ENCODE data around the gene EFCAB7.
A peak's percentile ranks its signal among the peaks of the same experiment; 100 is the strongest.

EFCAB7 gene, protein sequence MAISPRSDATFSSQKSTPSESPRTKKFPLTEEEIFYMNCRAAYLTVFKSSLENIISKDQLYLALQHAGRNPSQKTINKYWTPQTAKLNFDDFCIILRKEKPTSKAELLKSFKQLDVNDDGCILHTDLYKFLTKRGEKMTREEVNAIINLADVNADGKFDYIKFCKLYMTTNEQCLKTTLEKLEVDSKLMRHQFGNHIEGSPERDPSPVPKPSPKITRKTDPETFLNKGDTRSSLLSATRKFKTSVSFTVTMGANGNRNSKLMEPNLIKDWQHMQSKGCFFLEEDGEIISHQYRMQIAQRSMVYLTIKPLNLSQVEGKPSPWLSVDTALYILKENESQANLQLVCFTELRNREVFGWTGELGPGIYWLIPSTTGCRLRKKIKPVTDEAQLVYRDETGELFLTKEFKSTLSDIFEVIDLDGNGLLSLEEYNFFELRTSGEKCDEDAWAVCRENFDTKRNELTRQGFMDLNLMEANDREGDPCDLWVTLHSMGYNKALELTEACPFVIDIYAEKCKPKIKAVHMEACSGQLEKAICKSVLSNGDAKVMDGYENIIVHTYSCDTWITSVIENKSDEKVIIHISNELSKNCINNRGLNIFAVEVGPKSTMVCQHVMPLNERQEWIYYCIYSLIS

DNA sequence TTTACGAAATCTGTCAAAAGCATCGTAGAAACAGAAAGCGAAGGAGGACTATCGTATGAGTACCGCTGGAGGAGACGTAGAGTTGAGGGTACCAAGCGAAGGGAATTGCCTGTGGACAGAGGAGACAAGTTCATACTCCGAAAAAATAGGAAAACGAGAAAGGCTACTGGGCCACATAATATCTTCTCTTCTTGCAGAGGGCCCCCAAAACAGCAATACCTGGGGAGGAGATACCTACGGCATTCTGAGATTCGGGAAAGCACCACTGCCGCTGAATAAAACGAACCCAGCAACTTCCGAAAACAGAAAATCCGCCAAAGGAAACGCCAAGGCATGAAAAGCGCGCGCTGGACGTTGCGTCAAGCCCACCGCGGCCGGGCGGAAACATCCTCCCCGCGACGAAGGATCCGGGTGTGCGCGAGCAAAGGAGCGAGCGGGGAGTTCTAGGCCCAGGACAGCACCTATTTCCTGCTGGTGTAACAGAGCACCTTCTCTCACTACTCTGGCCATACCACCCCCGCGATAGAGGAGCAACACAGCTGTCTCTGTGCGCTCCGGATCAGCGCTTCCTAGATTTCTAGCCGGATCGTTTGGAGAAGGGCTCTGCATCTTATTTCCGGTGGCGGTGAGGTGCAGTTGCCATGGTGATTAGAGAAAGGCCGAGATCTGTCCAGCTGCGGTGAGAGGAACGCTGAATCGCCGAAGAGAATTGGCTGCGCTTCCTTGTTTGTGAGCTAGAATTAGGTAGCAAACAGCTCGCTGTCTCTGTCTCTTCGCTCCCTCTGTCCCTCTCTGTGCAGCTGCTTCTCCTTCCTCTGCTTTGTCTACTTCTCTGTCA lies at the start of gene EFCAB7, which contains the start of gene ITGB3BP:
EFCAB7 (plus strand) TSS at position 635 of the 838 bp plus-strand sequence. CDS start 2,048 bp downstream, outside the sequence.
ITGB3BP (minus strand) TSS at position 335 of the 838 bp plus-strand sequence; CDS start at position 243, 92 bp downstream.
- peak; percentile 76 for DNase-seq

DNA sequence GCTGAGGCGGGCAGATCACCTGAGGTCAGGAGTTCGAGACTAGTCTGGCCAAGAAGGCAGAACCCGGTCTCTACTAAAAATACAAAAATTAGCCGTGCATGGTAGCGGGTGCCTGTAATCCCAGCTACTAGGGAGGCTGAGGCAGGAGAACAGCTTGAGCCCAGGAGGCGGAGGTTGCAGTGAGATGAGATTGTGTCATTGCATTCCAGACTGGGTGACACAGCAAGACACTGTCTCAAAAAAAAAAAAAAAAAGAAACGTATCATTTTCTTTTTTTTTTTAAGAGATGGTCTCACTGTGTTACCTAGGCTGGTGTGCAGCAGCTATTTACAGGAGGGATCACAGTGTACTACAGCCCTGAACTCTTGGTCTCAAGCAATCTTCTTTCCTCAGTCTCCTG lies 47.6 kb upstream of the EFCAB7 start:
- DNase-seq: no peak

DNA sequence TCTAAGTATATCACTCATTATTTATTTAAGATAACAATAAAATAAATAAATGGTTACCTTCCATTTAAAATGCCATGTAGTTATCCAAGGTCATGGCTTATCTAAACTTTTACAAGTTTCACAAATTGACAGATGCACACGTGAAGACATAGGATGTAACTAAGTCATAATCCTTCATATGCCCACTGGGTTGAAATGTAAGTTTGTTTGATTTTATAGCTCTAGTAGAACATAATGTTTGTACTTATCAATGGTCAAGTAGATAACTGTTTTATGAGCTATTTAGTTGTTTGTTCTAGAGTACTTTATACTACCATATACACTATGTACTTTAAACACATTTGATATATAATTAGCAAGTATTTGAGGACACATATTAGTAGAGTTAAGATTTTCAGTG lies 43.3 kb upstream of the EFCAB7 start:
- DNase-seq: no peak

DNA sequence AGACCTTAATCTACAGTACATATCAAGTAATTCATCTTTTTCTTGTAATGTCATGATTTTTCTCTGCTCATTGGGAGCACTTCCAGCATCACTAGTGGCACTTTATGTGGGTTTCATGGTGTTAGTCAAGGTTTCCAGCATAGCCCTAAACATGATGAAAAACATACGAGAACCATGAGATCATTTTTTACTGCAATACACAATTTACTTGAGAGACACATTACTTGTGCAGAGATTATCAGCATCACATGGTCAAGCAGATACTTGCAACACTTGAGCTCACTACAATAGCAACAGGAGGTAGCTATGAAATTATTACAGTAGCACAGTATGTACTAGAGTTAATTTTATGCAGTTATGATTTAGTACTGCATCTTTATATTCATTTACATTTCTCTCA lies 36.7 kb upstream of the EFCAB7 start:
- no peak for DNase-seq

DNA sequence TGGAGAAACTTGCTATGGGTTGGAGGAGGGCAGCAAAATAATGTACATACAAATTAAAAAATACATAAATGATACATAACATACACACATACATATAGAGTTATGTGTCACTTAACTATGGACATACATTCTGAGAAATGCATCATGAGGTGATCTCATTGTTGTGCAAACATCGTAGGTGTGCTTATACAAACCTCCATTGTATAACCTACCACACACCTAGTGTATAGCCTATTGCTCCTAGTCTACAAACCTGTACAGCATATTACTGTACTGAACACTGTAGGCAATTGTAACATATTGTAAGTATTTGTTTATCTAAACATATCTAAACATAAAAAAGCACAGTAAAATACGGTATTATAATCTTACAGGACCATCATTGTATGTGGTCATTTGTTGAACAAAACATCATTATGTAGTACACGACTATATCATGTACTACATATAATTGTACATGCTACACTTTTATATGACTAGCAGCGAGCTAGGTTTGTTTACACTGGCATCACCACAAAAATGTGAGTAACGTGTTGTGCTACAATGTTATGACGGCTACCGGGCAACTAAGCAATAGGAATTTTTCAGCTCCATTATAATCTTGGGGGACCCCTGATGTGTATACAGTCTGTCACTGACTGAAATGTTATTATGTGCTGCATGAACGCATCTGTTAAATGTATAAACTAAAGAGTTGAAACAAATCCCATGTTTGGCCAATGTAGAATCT lies 35.8 kb upstream of the EFCAB7 start:
- no peak for DNase-seq

DNA sequence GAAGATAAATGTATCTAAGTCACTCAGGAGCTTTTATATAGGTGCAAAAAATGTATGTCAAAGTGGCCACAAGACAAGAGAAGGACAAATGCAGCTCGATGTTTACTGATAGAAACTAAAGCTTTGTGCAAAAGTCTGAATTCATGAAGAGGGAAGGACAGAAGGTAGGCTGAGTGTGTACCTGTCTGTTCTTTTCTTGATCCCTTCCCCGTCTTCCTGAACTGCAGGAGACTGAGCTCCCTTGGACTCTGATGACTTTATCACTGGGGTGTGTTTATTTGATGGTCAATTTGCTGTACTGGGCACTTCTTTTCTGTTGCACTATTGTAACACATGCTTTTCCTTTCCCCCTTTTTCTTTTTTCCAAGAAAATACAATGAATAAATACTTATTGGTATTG lies 25.7 kb upstream of the EFCAB7 start:
- DNase-seq: no peak

DNA sequence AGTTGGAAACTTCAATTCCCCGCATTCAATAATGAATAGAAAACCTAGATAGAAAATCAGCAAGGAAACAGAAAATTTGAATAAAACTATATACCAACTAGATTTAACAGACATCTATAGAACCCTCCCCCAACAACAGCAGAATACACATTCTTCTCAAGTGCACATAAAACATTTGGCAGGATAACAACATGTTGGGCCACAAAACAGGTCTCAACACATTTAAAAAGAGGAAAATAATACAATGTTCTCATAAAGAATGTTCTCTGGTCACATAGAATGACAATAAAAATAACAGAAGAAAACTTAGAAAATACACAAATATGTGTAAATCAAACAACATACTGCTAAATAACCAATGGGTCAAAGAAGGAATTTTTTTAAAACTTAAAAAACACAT lies 25.2 kb upstream of the EFCAB7 start:
- no peak for DNase-seq

DNA sequence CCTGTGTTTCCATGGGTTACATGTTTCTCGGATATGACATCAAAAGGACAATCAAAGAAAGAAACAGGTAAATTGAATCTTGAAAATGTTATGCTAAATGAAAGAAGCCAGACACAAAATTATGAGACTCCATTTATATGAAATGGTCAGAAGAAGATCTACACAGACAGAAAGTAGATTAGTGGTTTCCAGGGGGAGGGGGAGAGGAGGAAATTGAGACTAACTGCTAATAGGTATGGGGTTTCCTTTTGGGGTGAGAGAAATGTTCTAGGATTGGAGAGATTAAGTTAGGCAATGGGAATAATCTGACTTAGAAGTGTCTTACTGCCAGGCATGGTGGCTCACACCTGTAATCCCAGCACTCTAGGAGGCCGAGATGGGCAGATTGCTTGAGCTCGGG lies 22.1 kb upstream of the EFCAB7 start:
- no peak for DNase-seq

DNA sequence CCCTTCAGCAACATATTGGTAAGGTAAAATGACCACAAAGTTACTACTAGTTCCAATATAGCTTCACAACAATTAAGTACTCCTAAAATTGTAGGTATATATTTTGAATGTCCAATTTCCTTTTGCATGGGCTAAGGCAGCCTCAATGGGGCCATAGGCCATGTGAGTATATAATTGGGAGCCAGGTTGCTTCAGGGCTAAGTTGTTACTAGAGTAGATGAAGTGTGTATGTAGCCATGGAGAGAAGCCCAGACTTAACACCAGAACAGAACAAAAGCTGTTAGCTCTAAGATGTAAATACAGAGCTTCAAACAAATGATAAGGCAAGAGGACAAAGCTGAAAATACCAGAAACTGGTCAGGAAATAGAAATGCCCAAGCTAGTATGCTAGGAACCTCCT lies 16.5 kb upstream of the EFCAB7 start:
- DNase-seq: no peak

DNA sequence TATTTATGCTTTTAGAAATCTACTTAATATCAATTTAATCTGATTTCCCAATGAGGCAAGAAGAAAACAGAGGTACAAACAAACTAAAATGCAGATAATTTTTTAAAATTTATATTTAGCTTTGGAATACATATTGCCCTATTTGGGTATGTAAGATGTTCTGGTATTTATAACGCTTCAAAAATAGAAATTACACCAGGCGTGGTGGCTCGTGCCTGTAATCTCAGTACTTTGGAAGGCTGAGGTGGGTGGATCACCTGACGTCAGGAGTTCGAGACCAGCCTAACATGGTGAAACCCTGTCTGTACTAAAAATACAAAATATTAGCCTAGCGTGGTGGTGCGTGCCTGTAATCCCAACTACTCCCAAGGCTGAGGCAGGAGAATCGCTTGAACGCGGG lies 13.6 kb upstream of the EFCAB7 start:
- DNase-seq: no peak

DNA sequence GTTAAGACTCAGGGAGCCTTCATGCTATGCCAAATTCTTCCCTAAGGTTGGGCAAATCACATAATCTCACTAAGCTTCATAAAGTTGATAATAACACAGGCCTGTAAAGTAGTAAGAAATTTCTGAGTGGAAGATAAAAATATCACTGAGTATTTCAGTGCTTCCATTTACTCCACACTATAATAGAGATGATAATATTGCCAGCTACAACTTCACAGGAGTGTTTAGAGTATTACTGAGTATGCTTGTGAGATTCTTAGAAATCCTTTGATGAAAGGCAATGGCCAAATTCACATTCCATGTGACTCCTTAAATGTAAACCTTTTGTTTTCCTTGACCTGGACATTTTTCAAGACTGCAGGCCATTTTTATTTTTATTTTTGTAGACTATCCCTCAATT lies 10.7 kb upstream of the EFCAB7 start:
- DNase-seq: no peak

DNA sequence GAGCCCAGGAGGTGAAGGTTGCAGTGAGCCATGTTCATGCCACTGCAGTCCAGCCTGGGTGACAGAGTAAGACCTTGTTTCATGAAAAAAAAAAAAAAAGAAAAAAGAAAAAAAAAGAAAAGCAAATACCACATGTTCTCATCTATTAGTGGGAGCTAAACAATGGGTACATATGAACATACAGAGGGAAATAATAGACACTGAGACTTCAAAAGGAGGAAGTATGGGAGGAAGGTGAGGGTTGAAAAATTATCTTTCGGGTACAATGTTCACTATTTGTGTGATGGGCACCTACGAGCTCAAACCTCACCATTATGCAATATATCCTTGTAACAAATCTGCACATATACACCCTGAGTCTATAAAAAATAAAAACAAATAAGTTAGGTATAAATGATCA lies 6.7 kb upstream of the EFCAB7 start:
- DNase-seq: no peak

DNA sequence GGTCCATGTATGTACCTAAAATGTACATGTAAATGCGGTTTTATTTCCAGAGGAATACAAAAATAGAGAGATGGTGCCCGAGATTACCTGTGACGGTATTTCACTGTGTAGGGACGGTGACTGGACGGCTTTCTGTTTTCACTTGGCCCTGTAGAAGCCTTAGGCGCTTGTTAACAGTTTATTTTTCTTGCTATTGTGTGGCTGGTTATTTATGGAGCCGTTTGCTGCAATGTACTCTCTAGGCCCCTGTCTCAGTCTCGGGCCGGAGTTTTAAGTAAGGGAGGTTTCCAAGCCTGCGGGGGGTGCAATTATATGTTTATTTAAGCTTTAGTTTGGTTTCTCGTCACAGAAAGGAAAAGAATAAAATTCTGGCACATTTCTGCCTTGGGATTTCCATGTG lies 413 bp downstream of the EFCAB7 start:
- no peak for DNase-seq

DNA sequence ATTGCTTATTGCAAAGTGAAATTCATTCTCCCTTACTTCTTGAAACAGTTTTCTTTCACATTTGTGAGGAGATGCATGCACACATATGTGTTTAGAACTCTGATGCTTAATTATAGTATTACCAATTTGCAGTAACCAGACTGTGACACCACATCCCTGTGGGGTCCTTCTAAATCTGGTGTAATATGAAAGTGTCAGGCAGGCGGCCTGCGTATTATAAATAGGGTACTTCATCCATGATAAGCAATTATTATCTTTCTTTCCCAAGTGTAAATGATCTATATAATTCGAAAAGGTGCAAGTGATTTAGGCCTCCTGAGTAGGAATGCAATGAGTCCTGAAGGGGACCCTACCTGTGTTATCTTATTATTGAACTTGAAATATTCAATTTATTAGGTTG lies 876 bp downstream of the EFCAB7 start:
- DNase-seq: no peak

DNA sequence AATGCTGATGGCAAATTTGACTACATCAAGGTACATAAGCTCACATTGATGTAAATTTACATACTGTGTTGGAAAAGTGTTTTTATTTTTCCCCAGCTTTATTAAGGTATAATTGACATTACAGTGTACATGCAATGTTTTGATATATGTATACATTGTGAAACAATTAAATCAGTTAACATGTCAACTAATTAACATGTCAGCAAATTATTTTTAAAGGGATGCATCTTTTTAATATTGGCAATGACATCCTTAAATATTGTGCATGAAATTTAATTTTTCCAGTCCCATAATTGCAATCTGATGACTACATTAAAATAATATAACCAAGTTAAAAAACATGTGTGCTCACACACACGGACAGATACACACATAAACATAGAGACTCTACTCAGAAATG lies 9.4 kb downstream of the EFCAB7 start:
- no peak for DNase-seq

DNA sequence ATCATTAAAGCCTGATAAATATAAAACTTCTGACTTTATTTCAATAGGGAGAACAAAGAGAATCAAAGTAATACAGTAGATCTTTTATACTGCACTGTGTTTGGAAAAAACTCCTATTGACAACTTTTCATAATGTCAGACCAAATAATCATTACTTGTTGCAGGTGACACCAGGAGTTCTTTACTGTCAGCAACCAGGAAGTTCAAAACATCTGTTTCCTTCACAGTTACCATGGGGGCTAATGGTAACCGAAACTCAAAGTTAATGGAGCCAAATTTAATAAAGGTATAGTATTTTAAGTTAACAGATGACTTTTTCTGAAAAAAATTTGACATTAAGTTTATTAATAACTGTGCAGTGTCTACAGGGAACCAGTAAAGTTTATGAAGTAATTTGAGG lies 10.6 kb downstream of the EFCAB7 start:
- no peak for DNase-seq

DNA sequence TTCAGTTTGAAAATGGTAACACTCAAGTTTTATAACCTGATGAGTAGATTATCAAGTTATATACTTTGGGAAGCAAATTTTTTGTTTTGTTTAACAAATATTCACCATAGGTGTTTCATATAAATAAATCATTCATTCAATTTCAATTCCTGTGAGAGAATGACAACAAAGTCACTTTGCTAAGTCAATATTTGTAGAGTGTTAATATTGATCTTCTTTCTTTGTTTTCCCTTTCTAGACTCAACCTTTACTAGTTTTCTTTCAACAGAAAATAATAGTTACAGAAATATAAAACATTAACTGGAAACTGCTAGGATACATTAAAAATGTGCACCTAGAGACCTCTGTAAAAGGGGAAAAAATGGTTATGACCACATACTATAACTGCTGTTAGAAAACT lies 11.1 kb downstream of the EFCAB7 start:
- no peak for DNase-seq

DNA sequence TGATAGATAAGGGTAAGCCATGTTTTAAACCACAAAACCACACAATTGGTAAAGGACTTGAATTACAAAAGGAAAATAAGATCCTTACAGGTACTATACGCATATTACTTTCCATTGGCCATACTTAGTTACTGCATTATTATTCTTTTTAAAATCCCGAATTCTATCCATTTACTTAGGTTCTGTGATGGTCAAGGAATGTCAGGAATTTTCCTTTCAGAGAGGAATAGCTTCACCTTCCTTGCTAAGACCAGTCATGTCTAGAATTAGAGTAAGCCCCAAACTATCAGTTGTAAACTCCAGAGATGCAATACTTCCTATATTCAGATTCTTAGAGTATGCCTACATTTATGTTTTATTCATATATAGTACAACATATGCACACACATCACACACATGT lies 13.7 kb downstream of the EFCAB7 start:
- DNase-seq: no peak

DNA sequence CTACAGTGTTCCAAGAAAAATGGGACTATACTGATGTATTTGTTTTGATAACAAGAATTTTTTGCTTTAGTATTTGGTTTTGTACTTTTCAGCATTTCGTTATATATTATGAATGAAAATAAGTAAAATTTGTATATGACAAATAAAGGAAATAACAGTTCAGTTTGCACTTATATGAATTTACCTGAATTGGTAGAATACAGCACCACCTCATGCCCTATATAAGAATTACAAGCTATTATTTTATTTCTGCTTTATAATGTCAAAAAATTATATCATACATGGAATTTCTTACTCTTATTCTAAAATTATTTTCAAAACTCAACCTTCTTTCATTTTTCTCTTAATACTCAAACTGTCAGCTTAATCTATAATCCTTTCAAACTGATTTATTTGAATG lies 14.6 kb downstream of the EFCAB7 start:
- no peak for DNase-seq

DNA sequence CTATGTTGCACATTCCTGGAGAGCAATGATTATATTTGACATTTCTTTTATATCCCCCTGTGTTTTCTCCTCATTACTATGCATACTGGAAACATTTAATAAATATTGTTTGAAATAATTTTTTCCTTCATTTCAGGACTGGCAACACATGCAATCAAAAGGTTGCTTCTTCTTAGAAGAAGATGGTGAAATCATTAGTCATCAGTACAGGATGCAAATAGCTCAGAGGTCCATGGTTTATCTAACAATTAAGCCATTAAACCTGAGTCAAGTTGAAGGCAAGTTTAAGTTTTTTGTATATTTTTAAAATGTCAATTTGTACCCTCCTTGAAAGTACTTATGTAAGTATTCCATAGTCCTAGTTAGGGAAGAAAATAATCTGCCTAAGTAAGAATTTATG lies 22.5 kb downstream of the EFCAB7 start:
- no peak for DNase-seq

DNA sequence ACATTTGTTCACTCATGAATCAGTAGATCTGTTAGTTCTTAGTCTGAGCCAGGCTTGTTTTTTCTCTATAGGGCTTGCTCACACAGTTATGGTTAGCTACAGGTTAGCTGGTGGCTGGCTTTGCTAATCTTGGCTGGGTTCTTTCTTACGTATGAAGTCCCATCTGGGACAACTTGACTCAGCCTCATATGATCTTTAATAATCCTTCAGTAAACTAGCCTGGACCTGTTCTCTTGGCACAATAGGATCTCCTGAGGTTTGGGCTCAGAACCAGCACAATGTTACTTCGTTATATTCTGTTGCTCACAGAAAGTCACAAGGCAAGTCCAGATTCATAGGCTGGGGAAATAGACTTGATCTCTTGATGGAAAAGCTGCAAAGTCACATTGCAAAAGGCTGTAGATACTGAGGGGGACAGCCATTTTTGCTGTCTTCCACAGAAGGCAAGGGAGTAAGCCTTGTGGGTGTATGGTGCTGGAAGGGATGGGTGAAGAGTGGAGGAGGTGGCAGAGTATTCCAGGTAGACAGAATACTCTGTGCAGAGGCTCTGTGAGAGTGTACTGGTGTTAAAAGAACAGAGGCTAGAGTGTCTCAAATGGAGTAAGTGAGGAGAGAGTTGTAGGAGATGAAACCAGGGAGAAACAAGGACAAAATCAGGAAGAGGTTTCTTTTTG lies 24.4 kb downstream of the EFCAB7 start:
- DNase-seq: no peak

DNA sequence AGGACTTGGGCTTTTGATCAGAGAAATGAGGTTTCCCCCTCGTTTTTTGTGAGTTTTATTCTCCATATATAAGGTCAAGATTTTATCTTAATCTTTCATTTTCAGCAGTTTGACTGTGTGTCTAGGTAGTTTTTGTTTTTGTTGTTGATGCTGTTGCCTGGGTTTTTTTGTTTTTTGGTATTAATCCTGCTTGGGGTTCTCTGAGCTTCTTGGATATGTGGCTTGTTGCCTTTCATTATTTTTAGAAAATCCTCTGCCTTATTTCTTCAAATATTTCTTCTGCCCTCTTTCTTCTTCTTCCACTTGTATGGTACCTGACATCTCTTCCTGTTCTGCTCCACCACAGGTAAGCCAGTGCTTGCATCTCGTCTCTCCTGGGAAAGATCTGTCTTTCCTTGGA lies 25.0 kb downstream of the EFCAB7 start:
- DNase-seq: no peak
